Effector CD8-positive, alpha-beta T cell (primary cell): Measurements from ENCODE around the gene TGM2.

Experiments used
- DNase-seq: peaks from one replicate; lab custom pipeline; 2025; lab: John Stamatoyannopoulos, UW
- total RNA-seq, 4 experiments: gene quantifications; one replicate each; lab custom pipeline; 2026; lab: John Stamatoyannopoulos, UW

TGM2 gene
- 0 reads per million in 4 experiments for total RNA-seq

DNA sequence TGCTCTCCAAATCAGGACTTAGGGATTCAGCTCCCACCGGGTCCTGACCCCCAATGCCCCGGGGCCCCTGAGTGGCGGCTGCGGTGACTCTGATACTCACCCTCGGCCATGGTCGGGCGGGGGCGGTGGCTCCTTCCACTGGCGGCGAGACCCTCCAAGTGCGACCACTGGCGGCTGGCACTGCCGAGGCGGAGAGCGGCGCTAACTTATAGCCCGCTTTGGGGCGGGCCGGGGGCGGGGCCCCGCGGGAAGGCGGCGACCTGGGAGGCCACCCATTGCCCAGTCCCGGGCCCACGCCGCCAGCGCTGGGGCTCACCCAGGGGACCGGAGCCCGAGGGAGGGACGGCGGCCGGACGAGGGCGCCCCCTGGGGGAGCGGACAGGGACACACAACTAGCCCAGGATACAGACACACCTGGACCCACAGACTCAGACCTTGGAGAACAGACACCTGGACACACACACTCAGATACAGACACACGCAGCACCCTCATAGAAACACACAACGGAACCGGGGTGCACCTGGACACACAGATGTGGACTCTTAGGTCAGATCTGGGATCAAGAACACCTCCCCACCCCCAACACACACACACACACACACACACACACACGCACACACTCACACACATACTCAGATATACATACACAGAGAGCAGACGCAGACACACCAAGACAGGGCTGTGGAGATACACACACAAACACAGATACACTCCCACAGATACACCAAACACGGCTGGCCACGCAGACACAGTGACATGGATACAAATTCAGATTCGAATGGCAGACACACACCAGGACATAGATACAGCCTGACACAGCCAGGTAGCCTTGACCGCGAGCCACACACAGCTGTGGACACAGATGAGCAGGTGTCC, at the start of gene TGM2:
TSS of gene TGM2 (minus strand) at position 182 of the 877 bp plus-strand sequence. CDS start at position 110, 72 bp downstream.
- DNase-seq: no peak

DNA sequence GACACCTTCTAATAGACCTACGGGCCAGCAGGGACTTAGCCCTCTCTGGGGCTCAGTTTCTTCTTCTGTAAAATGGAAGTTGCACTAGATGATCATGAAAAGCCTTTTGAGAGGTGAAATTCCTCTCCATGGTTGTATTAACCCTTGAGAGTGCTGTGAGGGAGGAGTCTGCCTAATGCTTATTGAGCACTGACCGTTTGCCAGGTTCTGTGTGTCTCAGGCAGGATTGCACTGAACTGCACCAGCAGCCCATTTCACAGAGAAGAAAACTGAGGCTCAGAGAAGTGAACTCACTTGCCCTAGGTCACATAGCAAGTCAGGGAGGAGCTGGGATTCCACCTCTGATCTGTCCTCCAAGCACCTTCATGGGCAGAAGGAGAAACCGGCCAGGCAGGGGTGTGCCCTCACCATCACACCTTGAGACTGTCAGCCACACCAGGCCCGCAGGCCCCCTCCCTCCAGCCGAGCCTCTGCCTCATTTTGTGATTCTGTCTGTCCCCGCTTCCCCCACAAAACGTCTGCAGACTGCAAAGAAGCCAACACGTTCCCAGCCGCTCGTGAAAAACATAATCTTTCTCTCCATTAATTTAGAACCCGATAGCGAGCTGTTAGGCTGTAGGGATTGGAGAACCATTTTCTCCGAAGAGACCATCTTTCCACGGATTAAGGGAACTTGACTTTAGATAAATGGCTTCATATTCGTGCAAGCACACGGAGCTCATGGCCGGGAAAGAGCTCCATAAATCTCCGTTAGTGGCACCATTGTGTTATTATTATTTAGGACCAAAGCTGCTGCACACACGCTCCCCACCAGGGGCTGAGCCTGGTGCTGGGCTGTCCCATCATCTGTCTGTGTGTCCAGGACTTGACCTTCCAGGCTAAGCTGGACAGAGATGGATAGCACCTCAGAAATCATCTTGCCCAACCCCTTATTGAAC, 49.5 kb upstream of the TGM2 start:
- no peak for DNase-seq

DNA sequence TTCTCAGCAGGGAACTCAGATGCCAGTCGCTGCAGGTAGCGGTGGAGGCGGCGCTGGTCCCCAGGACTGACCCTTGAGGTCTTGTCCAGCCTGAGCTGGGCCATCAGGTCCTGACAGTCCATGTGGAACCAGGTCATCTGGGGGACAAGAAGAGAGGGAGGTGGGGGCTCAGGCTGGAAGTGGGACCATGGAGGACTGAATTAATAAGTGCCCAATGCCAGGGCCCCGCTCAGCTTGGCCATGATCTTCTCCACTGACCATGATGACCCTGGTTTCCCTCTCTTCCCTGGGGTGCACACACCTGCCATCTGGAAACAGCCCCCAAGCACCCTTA, 48.5 kb upstream of the TGM2 start:
- DNase-seq: no peak

DNA sequence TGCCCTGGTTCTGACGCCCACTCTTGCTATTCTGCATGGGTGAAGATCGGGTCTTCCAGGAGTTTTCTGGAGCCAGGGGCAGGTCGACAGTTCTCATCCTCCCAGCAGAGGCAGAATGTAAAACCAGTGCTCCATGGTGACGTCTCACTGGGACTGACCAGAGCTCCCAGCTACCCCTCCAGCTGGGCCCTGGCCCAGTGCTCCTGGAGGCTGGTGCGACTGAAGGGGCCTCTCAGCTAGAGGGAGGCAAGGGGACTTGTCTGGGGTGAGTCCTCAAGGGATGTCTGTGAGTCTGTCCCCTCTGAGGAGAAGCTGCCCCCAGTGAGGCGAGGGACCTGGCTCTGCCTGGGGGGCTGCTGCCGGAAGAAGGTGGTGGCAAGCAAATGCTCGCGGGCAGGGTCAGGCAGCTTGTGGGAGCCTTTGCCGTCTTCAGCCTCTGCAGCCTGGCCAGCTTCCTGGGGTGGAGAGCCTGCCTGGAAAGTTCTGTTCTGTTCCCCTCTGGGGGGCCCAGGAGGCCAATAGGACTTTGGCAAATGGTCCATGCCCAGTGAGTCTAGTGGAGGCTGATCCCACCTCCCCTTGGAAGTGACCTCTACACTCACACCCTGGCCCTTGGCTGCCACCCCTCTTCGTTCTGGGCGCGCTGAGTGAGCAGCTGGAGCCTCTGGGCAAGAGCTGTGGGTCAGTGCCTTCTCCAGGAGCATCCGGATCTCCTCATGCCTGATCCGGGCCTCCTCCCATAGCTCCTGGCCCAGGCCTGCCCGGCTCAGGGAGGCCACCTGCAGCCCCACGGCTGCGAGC, 47.9 kb upstream of the TGM2 start:
- no peak for DNase-seq

DNA sequence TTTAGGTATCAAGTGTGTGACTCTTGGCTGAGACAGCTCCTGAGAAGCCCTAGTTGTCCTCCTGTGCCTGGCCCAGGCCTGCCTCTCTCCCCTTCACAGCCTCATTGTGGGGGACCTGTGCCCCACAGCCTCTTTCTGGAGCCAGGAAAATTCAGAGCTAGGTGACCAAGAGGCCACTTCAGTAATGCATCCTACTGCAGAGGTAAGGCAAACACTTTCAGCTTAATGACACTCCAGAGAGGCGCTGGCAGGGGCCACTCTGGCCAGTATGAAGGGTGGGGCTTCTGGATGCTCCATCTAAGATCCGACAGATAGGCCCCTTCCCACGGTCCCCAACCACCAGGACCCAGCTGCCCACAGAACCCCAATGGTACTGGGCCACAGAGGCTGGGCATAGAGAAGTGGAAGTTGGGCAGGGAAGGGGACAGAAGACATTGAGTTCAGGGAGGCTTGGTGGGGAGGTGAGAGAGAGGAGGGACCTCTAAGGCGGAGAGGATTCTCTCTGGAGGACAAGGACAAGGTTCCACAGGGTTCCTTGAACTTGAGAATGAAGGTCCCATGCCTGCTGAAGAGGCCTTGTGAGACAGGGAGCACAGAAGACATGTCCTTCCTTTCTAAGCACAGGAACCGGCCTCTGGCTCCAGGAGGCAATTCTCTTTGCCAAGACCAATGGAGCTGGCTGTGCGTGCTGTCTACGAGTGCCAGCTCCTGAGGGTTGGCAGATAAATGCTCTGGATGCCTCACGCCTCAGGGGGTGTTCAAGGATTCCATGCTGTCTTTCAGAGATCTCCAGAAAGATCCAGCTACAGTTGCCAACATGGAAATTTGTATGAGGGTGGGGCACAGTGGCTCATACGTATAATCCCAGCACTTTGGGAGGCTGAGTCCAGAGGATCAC, 46.4 kb upstream of the TGM2 start:
- DNase-seq: no peak

DNA sequence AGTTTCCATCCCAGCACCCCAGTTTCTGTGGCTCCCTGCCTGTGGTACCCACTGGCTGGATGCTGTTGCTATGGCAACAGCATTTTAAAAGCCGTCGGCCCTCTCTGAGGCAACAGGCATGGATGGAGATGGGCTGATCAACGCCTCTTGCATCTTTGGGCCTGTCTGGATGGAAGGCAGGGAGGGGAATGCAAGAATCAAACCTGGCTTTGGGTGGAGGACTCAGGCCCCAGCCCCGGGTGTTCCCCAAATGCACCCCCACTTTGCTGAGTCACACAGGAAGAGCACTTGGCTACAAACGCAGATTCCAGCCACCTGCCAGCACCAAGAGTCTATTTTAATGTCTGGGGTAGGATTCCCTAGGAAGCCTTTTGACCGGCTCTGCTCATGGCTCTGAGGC, 45.7 kb upstream of the TGM2 start:
- no peak for DNase-seq

DNA sequence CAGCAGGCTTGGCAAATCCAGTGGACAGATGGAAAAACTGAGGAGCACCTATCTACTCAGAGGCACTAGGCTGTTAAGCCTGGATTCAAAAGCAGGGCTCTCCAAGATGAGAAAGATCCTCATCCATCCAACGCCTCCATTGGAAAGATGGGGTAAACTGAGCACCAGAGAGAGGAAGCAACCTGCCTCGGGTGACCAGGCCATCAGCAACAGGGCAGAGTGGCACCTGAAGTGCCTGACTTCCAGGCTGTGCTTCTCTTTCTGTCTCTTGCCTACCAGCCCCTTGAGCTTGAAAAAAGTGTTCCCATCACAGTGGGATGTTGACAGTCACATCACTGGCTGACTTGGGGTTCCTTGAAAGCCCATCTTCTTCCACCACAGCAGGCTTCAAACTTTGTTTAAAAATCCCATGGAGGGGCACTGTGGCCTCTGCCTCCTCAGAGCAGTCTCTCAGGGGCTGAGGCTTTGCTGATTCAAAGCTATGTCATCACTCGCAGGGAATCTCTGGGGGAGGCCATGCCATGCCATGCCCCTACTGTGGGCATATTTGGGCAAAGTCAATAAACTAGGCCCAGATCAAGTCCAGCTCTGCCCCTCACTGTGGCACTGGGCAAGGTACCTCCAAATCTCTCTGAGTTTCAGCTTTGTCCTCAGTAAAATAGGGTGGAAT, 44.8 kb upstream of the TGM2 start:
- DNase-seq: no peak

DNA sequence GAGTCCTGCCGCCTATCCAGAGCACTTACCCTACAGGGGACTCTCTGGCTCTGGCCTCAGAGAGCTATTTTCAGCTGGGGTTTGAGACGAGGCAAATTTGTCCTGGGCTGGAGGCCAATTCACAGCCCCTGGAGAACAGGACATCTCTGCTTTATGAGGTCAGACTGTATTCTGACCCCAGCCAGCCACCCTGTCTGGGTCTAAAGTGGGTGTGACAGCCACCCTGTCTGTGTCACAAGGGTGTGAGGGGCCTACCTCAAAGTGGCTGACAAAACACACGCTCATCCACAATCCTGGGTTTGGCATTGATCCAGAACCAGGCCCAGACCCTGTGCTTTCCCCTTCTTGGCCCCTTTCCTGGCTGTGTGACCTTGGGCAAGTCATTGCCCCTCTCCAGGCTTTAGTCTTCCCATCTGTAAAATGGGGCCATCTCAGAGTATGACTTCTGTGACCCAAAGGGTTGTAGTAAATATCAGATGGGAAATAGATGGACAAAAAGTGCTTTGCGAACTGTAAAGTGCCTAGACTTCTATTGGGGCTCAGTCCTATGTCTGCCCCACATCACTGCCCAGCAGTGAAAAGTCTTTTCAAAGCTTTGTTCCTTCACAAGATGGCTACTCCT, 44.1 kb upstream of the TGM2 start:
- DNase-seq: no peak

DNA sequence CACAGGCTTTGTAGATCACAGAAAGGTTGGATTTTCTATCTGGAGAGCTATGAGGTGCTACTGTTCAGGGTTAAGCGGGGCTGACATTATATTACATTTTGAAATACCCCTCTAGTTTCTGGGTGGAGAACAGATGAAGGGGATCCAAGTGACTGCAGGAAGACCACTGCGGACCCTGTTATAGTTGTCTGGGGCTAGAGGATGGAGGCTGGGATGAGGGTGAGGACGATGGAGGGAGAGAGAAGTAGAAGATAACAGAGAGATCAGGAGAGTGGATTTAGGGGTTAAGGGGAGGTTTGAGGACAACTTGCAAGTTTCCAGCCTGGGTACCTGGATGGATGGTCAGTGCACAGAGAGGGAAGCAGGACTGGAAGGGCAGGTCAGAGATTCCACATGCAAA, 43.5 kb upstream of the TGM2 start:
- no peak for DNase-seq

DNA sequence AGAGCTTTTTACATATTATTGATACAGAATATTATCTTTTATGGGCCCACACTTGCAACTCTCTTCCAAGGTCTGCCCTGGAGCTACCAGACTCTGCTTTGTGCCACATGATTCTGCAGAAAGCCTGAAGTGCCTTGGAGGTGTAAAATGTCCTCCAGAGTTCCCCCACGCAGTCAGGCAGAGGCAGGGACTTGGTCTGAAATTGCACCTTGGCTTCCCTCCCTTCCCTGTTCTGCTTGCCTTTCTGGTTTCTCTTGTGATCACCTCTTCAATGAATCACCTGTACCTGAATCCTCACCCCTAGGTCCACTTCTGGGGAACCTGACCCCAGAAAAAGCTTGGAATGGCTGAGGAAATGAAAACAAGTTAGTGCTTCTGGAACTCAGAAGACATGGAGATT, 43.0 kb upstream of the TGM2 start:
- DNase-seq: no peak

DNA sequence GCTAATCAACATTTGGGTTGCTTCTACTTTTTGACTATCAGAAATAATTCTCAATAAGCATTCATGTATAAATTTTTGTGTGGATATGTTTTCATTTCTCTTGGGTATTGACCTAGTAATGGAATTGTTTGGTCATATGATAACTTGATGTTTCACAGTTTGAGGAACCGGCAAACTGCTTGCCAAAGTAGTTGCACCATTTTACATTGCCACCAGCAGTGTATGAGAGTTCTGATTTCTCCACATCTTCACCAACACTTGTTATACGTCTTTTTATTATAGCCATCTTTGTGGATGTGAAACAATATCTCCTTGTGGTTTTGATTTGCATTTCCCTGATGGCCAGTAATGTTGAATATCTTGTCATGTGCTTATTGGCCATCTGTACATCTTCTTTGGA, 42.6 kb upstream of the TGM2 start:
- DNase-seq: no peak

DNA sequence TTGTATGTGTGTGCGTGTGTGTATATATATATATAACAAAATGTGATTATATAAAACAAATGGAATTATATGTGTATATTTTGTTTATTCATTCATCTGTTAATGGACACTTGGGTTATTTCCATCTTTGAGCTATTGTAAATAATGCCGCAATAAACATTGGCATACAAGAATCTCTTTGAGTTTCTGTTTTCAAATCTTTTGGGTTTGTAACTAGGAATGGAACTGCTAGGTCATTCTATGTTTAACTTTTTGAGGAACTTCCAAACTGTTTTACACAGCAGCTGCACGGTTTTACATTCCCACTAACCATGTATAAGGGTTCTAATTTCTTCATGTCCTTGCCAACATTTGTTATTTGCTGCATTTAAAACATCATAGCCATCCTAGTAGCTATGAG, 39.9 kb upstream of the TGM2 start:
- DNase-seq: no peak

DNA sequence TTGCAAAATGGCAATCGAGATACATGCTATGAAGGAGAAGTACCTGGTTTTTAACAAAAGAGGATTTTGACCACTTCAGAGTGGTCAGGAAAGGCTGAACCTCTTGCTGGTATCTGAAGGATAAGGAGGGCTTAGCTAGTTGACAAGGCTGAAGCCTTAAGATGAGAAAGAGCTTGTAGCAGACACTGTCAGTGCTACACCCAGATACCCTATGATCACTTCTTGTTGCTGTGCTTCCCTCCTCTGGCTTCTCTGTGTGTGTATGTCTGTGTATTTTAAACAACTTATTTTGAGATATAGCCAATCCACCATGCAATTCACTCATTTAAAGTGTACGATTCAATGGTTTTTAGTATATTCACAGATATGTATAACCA, 38.9 kb upstream of the TGM2 start:
- DNase-seq: no peak

DNA sequence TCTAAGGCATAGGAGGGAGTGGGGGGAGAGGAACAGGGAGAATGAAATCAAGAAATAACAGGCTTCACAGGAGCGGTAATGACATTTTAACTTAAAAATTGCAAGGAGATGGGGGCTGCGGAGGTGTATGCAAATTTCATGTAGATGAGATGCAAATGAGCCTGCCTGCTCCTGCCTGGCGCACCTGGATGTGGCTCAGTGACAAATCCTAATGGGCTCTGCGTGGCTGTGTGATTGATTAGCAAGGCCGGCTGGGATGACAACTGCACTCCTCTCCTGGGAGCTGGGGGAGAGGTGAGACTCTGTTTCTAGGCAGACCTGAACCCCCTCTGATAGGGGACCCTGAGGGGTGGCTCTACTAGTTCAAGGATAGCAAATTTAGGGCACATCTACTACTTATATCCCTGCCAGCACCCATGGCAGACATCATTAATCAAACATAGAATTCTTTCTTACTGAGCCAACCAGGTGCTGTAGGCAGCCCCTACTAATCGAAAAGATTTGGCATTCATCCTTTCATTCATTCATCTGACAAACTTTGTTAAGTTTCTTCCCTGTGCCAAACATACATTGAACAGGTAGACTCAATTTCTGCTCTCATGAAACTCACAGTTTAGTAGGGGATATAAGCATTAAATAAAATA, 38.4 kb upstream of the TGM2 start:
- DNase-seq: no peak

DNA sequence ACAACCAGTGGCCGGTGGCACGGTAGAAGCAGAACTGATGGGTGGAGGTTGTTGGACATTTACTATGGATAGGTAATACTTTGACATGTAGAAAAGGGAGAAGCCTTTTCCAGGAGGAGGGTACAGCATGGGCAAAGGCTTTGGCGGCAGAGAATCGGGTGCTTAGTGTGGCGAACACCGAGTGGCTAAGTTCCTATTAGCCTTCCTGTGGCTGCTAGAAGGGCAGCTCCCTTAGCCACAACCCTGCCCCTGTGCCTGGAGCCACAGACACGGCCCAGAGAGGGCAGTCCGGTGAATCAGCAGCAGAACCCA, 37.9 kb upstream of the TGM2 start:
- no peak for DNase-seq

DNA sequence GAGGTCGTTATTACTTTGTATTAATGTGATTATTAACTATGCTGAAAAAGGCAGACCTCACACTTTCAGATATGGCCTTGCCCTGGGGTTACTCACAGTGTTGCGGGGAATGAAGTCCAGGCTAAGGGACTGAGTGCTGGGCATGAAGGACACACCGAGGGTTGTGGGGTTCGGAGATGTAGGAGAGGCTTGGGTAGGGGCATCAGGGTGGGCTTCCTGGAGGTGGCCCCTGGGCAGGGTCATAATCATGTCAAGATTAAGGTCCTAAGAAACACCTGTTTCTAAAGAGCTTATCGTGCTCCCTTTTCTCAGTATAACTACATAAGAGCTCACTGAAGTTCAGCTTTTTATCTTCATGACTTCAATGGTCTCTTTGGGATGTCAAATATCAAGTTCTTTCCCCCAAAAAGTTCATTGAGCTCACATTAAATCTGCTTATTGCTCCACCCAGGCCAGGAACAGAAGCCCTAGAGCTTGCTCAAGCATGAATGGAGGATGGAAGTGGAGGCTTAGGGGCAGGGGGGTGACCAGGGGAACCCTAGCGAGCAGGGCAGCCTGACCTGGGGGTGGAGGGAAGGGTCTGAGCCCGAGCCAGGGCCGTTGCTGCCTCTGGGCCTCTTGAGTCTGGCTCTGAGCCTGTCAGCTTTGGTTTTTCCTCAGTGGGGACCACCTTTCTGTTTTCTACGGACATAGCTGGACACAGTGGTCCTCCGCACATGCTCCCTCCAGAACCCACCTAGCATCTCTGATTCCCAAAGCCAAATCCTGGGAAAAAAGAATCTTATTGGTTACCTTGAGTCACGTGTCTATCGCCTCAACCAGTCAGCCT, 37.3 kb upstream of the TGM2 start:
- DNase-seq: no peak

DNA sequence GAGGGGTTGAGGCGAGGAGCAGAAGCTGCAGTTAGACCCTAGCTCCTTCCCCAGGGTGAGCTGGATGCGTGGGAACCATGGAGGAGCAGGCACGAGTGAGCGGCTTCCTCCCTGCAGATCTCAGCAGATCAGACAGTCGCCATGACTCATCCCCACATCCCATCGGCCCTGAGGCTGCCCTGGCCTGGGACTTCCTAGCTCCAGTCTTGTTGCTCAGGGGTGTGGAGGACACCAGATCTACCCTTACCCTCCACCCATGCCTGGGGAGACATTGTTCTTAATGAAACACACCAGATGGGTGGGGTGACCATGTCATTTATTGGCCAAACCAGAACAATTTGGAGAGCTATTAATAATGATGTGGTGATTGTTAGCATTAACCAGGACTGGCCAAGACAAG, 36.3 kb upstream of the TGM2 start:
- DNase-seq: no peak

DNA sequence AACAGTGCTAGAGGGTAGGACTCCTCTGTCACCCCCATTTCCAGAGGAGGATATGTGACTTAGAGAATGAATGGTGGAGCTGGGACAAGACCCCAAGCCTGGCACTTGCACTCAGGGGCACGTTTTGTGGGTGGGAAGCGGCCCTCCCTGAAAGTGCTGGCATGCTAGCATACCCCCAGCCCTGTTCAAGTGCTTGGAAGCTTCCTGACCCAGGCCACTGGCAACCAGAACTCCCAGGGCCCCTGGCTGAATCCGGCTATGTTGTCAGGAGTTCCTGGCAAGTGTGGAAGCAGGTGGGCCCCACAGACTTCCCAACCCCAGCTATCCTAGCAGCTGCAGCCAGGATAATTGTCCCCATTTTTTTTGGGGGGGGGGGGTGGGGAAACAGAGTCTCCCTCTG, 35.6 kb upstream of the TGM2 start:
- no peak for DNase-seq
